Liver (tissue), 3 donors: Measurements from ENCODE around the gene TPRKB.

ENCODE experiments used
- EGR1 ChIP-seq, 2 donors: IDR thresholded peaks; 2 replicates each; pipeline ENCODE4 v1.6.1; 2016 to 2018; ENCODE audit warnings: antibody characterized with exemption in 2 of 2, low read depth in 2 of 2
- FOXA2 ChIP-seq: IDR thresholded peaks from 2 replicates; pipeline ENCODE4 v1.6.1; 2016; ENCODE audit warnings: antibody characterized with exemption
- GABPA ChIP-seq, 2 donors: IDR thresholded peaks in 1 of 2; conservative IDR thresholded peaks in 1 of 2; 2 replicates each; pipeline ENCODE4 v1.6.1; 2016; ENCODE audit warnings: antibody characterized with exemption in 2 of 2, mild to moderate bottlenecking in 1 of 2, moderate library complexity in 1 of 2
- JUND ChIP-seq, 2 donors: IDR thresholded peaks; 2 replicates each; pipeline ENCODE4 v1.6.1; 2016; ENCODE audit warnings: antibody characterized with exemption in 2 of 2
- RAD21 ChIP-seq, 2 donors: IDR thresholded peaks; 2 replicates each; pipeline ENCODE4 v1.6.1; 2016; ENCODE audit warnings: antibody characterized with exemption in 2 of 2, mild to moderate bottlenecking in 2 of 2
- RXRA ChIP-seq, 2 donors: IDR thresholded peaks; 2 replicates each; pipeline ENCODE4 v1.6.1; 2017 to 2018; ENCODE audit warnings: antibody characterized with exemption in 2 of 2, mild to moderate bottlenecking in 1 of 2
- SP1 ChIP-seq: IDR thresholded peaks from 2 replicates; pipeline ENCODE4 v1.6.1; 2018; ENCODE audit warnings: antibody characterized with exemption, mild to moderate bottlenecking
- TAF1 ChIP-seq: conservative IDR thresholded peaks from 2 replicates; pipeline ENCODE4 v1.6.1; 2016; ENCODE audit warnings: antibody characterized with exemption, mild to moderate bottlenecking
- YY1 ChIP-seq: IDR thresholded peaks from 2 replicates; pipeline ENCODE4 v1.6.1; 2016; ENCODE audit warnings: antibody characterized with exemption, mild to moderate bottlenecking
- TF ChIP-seq, protein P1 (sequence below): fragments of 150-350 bp; IDR thresholded peaks from 2 replicates; pipeline ENCODE4 v1.5.1; 2017; ENCODE audit warnings: improper control_type of control experiment, low read depth, low read length; ENCODE audit not compliant: missing input control
- TF ChIP-seq, protein P2 (sequence below): IDR thresholded peaks from 2 replicates; pipeline ENCODE4 v1.6.1; 2016; ENCODE audit warnings: antibody characterized with exemption, mild to moderate bottlenecking
- TF ChIP-seq, protein P3 (sequence below): IDR thresholded peaks from 2 replicates; pipeline ENCODE4 v1.6.1; 2016; ENCODE audit warnings: antibody characterized with exemption
- TF ChIP-seq, protein P4 (sequence below): IDR thresholded peaks from 2 replicates; pipeline ENCODE4 v1.6.1; 2016; ENCODE audit warnings: antibody characterized with exemption
- donor health status: healthy.
- donor health status: healthy.

DNA sequence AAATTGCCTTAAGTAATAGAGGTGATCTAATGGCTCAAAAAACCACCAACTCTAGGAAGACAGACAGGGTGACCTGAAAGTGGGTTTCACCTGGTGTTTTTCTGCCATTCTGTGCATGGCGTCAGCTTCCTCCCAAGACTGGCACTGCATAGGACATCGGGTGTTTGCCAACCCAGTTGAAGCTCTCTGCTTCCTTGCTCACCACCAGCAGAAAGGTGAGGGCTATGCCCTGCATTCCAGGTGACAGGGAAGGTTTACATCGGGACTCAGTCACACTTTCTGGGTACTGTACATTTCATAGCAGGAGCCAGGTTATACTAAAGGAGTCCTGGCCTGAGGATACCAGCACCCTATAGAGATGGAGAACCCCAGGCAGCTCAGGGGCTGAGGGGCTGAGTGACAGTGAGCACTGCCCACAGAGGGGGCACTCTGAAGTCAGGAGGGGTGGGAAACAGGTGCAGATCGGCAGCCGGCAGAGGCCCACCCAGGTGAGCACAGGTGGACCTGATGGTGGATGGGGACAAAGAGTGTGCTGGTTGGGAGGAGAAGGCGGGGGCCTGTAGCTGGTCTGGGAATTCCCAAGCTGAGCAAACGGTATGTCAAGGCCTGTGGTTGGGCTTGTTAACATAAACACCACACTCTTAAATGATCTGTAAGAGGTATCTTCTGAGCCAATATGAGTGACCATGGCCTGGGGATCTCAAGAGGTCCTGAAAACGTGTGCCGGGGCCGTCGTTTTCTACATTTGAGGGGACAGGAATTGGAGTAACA is 18.1 kb downstream of the TPRKB start:
- no peak for TF ChIP-seq YY1
- TF ChIP-seq, protein P1, sequence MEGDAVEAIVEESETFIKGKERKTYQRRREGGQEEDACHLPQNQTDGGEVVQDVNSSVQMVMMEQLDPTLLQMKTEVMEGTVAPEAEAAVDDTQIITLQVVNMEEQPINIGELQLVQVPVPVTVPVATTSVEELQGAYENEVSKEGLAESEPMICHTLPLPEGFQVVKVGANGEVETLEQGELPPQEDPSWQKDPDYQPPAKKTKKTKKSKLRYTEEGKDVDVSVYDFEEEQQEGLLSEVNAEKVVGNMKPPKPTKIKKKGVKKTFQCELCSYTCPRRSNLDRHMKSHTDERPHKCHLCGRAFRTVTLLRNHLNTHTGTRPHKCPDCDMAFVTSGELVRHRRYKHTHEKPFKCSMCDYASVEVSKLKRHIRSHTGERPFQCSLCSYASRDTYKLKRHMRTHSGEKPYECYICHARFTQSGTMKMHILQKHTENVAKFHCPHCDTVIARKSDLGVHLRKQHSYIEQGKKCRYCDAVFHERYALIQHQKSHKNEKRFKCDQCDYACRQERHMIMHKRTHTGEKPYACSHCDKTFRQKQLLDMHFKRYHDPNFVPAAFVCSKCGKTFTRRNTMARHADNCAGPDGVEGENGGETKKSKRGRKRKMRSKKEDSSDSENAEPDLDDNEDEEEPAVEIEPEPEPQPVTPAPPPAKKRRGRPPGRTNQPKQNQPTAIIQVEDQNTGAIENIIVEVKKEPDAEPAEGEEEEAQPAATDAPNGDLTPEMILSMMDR, result no peak
- TF ChIP-seq EGR1 (IDR thresholded peaks at IDR 0.05; ENCODE audit: low read depth in 2 of 2), result no peak
- no peak for TF ChIP-seq FOXA2
- TF ChIP-seq, protein P2, sequence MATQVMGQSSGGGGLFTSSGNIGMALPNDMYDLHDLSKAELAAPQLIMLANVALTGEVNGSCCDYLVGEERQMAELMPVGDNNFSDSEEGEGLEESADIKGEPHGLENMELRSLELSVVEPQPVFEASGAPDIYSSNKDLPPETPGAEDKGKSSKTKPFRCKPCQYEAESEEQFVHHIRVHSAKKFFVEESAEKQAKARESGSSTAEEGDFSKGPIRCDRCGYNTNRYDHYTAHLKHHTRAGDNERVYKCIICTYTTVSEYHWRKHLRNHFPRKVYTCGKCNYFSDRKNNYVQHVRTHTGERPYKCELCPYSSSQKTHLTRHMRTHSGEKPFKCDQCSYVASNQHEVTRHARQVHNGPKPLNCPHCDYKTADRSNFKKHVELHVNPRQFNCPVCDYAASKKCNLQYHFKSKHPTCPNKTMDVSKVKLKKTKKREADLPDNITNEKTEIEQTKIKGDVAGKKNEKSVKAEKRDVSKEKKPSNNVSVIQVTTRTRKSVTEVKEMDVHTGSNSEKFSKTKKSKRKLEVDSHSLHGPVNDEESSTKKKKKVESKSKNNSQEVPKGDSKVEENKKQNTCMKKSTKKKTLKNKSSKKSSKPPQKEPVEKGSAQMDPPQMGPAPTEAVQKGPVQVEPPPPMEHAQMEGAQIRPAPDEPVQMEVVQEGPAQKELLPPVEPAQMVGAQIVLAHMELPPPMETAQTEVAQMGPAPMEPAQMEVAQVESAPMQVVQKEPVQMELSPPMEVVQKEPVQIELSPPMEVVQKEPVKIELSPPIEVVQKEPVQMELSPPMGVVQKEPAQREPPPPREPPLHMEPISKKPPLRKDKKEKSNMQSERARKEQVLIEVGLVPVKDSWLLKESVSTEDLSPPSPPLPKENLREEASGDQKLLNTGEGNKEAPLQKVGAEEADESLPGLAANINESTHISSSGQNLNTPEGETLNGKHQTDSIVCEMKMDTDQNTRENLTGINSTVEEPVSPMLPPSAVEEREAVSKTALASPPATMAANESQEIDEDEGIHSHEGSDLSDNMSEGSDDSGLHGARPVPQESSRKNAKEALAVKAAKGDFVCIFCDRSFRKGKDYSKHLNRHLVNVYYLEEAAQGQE, result no peak
- TF ChIP-seq, protein P3, sequence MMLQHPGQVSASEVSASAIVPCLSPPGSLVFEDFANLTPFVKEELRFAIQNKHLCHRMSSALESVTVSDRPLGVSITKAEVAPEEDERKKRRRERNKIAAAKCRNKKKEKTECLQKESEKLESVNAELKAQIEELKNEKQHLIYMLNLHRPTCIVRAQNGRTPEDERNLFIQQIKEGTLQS, result no peak
- TF ChIP-seq, protein P4, sequence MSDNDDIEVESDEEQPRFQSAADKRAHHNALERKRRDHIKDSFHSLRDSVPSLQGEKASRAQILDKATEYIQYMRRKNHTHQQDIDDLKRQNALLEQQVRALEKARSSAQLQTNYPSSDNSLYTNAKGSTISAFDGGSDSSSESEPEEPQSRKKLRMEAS, result no peak
- no peak for TF ChIP-seq JUND (IDR thresholded peaks at IDR 0.05)
- no peak for TF ChIP-seq GABPA (IDR thresholded peaks at IDR 0.05 in 1 of 2, conservative IDR thresholded peaks at IDR 0.05 in 1 of 2)
- TF ChIP-seq TAF1, result no peak
- no peak for TF ChIP-seq RXRA (IDR thresholded peaks at IDR 0.05)
- TF ChIP-seq SP1, result no peak
- no peak for TF ChIP-seq RAD21 (IDR thresholded peaks at IDR 0.05)
